Lower lobe of right lung (tissue), 2 donors: ENCODE results near the gene VAX1. TPM values are rescaled to one million over a fixed set of nuclear protein-coding genes. Genes with fewer than 3 reads are reported as not detected.
A peak's percentile ranks its signal among the peaks of the same experiment; 100 is the strongest.

Experiments used
- ATAC-seq, 2 donors: fragments of 200-7000 bp; cut with Tn5 transposase; one replicate each; pipeline ENCODE4 v1.9.1; 2020 to 2022; ENCODE audit warnings: mild to moderate bottlenecking in 2 of 2, moderate library complexity in 2 of 2
- DNase-seq: peaks from one replicate; pipeline ENCODE4 v3.0.0-alpha.2; 2020
- H3K27ac ChIP-seq: fragments of 200-600 bp; one replicate; pipeline ENCODE4 v1.8.0; 2022
- H3K27me3 ChIP-seq: fragments of 200-600 bp; one replicate; pipeline ENCODE4 v1.8.0; 2022; ENCODE audit warnings: low read depth
- H3K36me3 ChIP-seq: fragments of 200-600 bp; one replicate; pipeline ENCODE4 v1.8.0; 2022; ENCODE audit warnings: mild to moderate bottlenecking
- H3K4me1 ChIP-seq: fragments of 200-600 bp; one replicate; pipeline ENCODE4 v1.8.0; 2022
- H3K4me3 ChIP-seq: fragments of 200-600 bp; one replicate; pipeline ENCODE4 v1.8.0; 2022; ENCODE audit warnings: mild to moderate bottlenecking
- H3K9me3 ChIP-seq: fragments of 200-600 bp; one replicate; pipeline ENCODE4 v1.8.0; 2022
- intact Hi-C: fragments of 100-400 bp; cut with DNase I; formaldehyde crosslinking; loops from one replicate; pipeline ENCODE4 v1.11.0; 2022
- total RNA-seq: library from RNA; stranded (reverse); fragmentation: NEBNext Ultra II Directional; extraction: Animal tissue kit (Norgen Biotek cat#: 25700); gene quantifications from one replicate; pipeline ENCODE4 v1.2.1, GENCODE V29; 2021
- TF ChIP-seq, protein P1 (sequence below): fragments of 200-600 bp; IDR thresholded peaks from one replicate; pipeline ENCODE4 v1.8.0; 2022; ENCODE audit warnings: antibody characterized with exemption, mild to moderate bottlenecking
- donor health status: DM: no; HTN: yes; CAD: no; lungs with severe emphysema.

VAX1 gene
- total RNA-seq, 1 donor from 2014 or later: not detected

- Histone ChIP-seq H3K4me1 (peaks cover 53% of the 10 kb centered on the region), H3K27ac (no peak overlapping the region), H3K36me3 (no peaks in the 10 kb centered on the region), H3K9me3 (no peaks in the 10 kb centered on the region), H3K27me3 (peaks cover 96% of the 10 kb centered on the region), H3K4me3 (no peak overlapping the region)
- TF ChIP-seq, protein P1, sequence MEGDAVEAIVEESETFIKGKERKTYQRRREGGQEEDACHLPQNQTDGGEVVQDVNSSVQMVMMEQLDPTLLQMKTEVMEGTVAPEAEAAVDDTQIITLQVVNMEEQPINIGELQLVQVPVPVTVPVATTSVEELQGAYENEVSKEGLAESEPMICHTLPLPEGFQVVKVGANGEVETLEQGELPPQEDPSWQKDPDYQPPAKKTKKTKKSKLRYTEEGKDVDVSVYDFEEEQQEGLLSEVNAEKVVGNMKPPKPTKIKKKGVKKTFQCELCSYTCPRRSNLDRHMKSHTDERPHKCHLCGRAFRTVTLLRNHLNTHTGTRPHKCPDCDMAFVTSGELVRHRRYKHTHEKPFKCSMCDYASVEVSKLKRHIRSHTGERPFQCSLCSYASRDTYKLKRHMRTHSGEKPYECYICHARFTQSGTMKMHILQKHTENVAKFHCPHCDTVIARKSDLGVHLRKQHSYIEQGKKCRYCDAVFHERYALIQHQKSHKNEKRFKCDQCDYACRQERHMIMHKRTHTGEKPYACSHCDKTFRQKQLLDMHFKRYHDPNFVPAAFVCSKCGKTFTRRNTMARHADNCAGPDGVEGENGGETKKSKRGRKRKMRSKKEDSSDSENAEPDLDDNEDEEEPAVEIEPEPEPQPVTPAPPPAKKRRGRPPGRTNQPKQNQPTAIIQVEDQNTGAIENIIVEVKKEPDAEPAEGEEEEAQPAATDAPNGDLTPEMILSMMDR: no peak
- intact Hi-C loops: no loop called here
- DNase-seq: no peak
- no peak for ATAC-seq
Observed at GRCh38 chr10:117135480-117136140, 2.5 kb downstream of the VAX1 start.

DNA sequence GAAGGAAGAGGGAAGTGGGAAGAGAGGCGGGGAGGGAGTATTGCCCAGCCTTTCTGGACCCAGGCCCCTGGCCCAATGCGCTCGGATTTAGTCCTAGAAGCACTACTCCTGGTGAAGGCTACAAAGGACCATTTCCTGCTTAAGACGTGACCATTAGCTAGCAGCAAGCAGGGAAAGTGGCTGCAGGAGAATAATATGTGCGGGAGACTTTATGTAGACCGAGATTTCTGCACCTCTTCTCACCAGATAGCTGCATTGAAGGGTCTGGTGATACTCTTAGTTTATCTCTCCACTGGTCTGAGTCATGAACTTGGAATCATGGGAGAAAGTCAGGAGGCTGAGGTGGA is 3.1 kb downstream of the VAX1 start:
- H3K4me1 ChIP-seq: peaks cover 53% of the 10 kb centered on the region
- H3K9me3 ChIP-seq: no peaks in the 10 kb centered on the region
- no peak overlapping the region for H3K4me3 ChIP-seq
- peaks cover 96% of the 10 kb centered on the region for H3K27me3 ChIP-seq
- intact Hi-C loops: no loop called here
- H3K36me3 ChIP-seq: no peaks in the 10 kb centered on the region
- DNase-seq: no peak
- H3K27ac ChIP-seq: no peak overlapping the region
- TF ChIP-seq, protein P1: no peak
- ATAC-seq: no peak

DNA sequence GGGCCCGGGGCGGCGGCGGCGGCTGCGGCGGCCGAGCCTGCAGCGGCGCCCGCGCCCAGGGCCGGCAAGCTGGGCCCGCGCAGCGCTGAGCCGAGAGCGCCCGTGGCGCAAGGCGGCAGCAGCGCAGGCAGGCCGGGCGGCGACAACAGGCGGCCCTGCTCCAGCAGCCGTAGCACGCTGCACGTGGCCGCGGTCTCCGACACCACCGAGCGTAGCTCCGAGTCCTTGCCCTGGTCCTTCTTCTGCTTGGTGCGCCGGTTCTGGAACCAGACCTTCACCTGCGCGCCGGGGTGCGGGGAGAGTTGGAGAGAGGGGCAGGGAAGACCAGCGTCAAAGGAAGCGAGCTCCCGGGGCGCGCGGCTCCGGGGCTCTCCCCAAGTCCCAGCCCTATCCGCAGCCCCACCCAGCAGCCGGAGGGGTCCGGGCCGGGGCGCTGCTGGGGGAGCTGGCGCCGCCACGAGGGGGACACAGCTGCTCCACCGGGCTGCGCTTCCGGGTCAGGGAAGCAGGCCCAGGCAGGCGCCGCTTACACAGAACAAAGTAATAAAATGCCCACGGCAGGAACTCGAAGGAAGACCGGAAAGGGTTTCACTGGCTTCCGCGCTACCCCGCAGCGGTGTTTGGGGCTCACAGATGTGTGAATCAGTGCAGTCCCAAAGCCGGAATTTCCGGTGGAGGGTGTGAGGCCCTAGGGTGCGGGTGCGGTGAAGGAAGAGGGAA is 3.6 kb downstream of the VAX1 start:
- H3K4me1 ChIP-seq: peaks cover 53% of the 10 kb centered on the region
- H3K9me3 ChIP-seq: no peaks in the 10 kb centered on the region
- H3K36me3 ChIP-seq: no peaks in the 10 kb centered on the region
- DNase-seq (no peak), ATAC-seq (peak; percentile 24 to 35)
- H3K27ac ChIP-seq: no peak overlapping the region
- peak overlapping the region; percentile 23 for H3K4me3 ChIP-seq
- H3K27me3 ChIP-seq: peaks cover 96% of the 10 kb centered on the region
- intact Hi-C loops: no loop called here
- TF ChIP-seq, protein P1: no peak

DNA sequence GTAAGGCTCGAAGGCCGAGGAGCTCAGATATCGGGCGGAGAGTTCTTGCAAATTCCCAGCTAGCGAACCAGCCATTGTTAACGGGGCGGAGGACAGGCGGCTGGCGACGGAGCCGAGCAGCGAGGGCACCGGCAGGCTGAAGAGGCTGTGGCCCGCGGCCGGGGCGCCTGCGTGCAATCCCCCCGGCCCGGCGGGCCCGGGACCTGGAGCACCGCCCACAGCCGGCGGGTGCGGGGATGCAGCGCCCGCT is 4.1 kb downstream of the VAX1 start:
- DNase-seq (no peak), ATAC-seq (no peak)
- TF ChIP-seq, protein P1: no peak
- intact Hi-C loops: no loop called here
- peaks cover 53% of the 10 kb centered on the region for H3K4me1 ChIP-seq
- no peaks in the 10 kb centered on the region for H3K9me3 ChIP-seq
- no peak overlapping the region for H3K27ac ChIP-seq
- no peak overlapping the region for H3K4me3 ChIP-seq
- peaks cover 97% of the 10 kb centered on the region for H3K27me3 ChIP-seq
- no peaks in the 10 kb centered on the region for H3K36me3 ChIP-seq

- Histone ChIP-seq H3K27me3 (peaks cover 98% of the 10 kb centered on the region), H3K4me3 (no peak overlapping the region), H3K27ac (no peak overlapping the region), H3K36me3 (no peaks in the 10 kb centered on the region), H3K4me1 (peaks cover 53% of the 10 kb centered on the region), H3K9me3 (no peaks in the 10 kb centered on the region)
- no peak for ATAC-seq
- intact Hi-C loops: no loop called here
- TF ChIP-seq, protein P1: no peak
- DNase-seq: no peak
Observed at GRCh38 chr10:117133273-117134055, 4.6 kb downstream of the VAX1 start.
